ENCODE results near the gene PDE8A. TPM values are rescaled to one million over a fixed set of nuclear protein-coding genes. Genes with fewer than 3 reads are reported as not detected.

The PDE8A gene
- total and polyA plus RNA-seq, 2 of the 13 experiments (the other 11 are each of a cell fraction or from before 2014, with no cell fraction given), result 26.3 to 48.5 TPM

- Histone ChIP-seq H3K4me2 (ENCODE audit: low read depth, low read length) (no peak overlapping the region), H3K4me3 (replicated peaks in 1 of 3; ENCODE audit: insufficient read depth in 1 of 3, low read depth in 2 of 3, low read length in 3 of 3) (no peak overlapping the region), H4K20me1 (ENCODE audit: insufficient read depth, low read length) (no peaks in the 10 kb centered on the region), H3K79me2 (ENCODE audit: insufficient read depth, low read length) (no peaks in the 10 kb centered on the region), H3K4me1 (ENCODE audit: insufficient read depth, low read length) (0 out of 2 replicates have a peak, but pooled peaks cover 12% of the 10 kb centered on the region), H3K27ac (ENCODE audit: extremely low read length, insufficient read depth, low read length) (no peak overlapping the region), H3K9me3 (ENCODE audit: low read length) (no peaks in the 10 kb centered on the region), H3K27me3 (ENCODE audit: control insufficient read depth in 1 of 2, insufficient read depth in 2 of 2, low read length in 2 of 2) (no peaks in the 10 kb centered on the region), H2AFZ (ENCODE audit: low read length) (no peak overlapping the region), H3K36me3 (replicated peaks in 1 of 2; ENCODE audit: control insufficient read depth in 1 of 2, insufficient read depth in 2 of 2, low read length in 2 of 2) (peaks cover 19 to 68% of the 10 kb centered on the region in 2 experiments), H3K9ac (ENCODE audit: insufficient read depth, low read depth, low read length) (no peak overlapping the region)
- intact Hi-C loops (cut with micrococcal nuclease; ENCODE audit: unreplicated experiment), result no loop called here
- FAIRE-seq (no peak), DNase-seq (ENCODE audit: low spot score) (no peak), ATAC-seq (no peak)
- TF ChIP-seq IRF9 (CRISPR knock-in tag; IDR thresholded peaks at IDR 0.05; ENCODE audit: borderline replicate concordance) (no peak), CBX2 (IDR thresholded peaks at IDR 0.05; ENCODE audit: low read depth, low read length) (no peak), CBX2 (CRISPR knock-in tag; IDR thresholded peaks at IDR 0.05; ENCODE audit: low read depth) (no peak), RAD21 (CRISPR knock-in tag; IDR thresholded peaks at IDR 0.05) (no peak), SYNCRIP (IDR thresholded peaks at IDR 0.05; ENCODE audit: insufficient read depth, low read depth, low read length) (no peak), ZFYVE20 (CRISPR knock-in tag; IDR thresholded peaks at IDR 0.05; ENCODE audit: borderline replicate concordance, low read depth) (no peak), PLRG1 (conservative IDR thresholded peaks at IDR 0.05) (no peak), ZNF101 (CRISPR knock-in tag; IDR thresholded peaks at IDR 0.05; ENCODE audit: borderline replicate concordance, low read depth) (no peak), SOX5 (CRISPR knock-in tag; IDR thresholded peaks at IDR 0.05; ENCODE audit: borderline replicate concordance) (no peak), BCL6 (CRISPR knock-in tag; IDR thresholded peaks at IDR 0.05) (no peak), MIER3 (CRISPR knock-in tag; IDR thresholded peaks at IDR 0.05; ENCODE audit: borderline replicate concordance) (no peak)
- 100% methylated on average over 1 of the region's 1 CpG for WGBS (ENCODE audit: low lambda C conversion rate)
- ChIA-PET POLR2A (no interaction called here), CTCF (ENCODE audit: low intra/inter-chr PET ratio, low total read pairs) (no interaction called here)
- in situ Hi-C loops (cut with HindIII; ENCODE audit: extremely low pct_ligation_motif_present, low pct_unique_long_range_greater_than_20kb), result no loop called here
- no TSS peak for BruUV-seq (replicated peaks)
Measured at GRCh38 chr15:85116066-85116465, 134.4 kb downstream of the PDE8A start.
